Skeletal muscle satellite cell (primary cell): Measurements from ENCODE around the gene LPIN1.
"Not testable (repeated sequence)": the region's sequence is repeated elsewhere in the genome, so short reads cannot be mapped to it uniquely, and the experiment has no call there.

Experiments used
- H3K27me3 ChIP-seq: 2 replicates; pipeline ENCODE4 v1.7.0; 2013; ENCODE audit warnings: low read length; ENCODE audit not compliant: control insufficient read depth, insufficient read depth
- H3K36me3 ChIP-seq: 2 replicates; pipeline ENCODE4 v1.7.0; 2013; ENCODE audit warnings: mild to moderate bottlenecking, control low read depth, low read length; ENCODE audit not compliant: insufficient read depth
- H3K4me1 ChIP-seq: 2 replicates; pipeline ENCODE4 v1.7.0; 2013; ENCODE audit warnings: low read length; ENCODE audit not compliant: control insufficient read depth, insufficient read depth
- H3K4me2 ChIP-seq: 2 replicates; pipeline ENCODE4 v1.7.0; 2013; ENCODE audit warnings: mild to moderate bottlenecking, low read length
- H3K4me3 ChIP-seq: 2 replicates; pipeline ENCODE4 v1.7.0; 2013; ENCODE audit warnings: low read length
- H3K9ac ChIP-seq: 2 replicates; pipeline ENCODE4 v1.7.0; 2013; ENCODE audit warnings: mild to moderate bottlenecking, low read depth, low read length, moderate library complexity
- H3K9me3 ChIP-seq: replicated peaks from 2 replicates; pipeline ENCODE4 v1.7.0; 2013; ENCODE audit warnings: mild to moderate bottlenecking, control low read depth, low read length

LPIN1 gene

DNA sequence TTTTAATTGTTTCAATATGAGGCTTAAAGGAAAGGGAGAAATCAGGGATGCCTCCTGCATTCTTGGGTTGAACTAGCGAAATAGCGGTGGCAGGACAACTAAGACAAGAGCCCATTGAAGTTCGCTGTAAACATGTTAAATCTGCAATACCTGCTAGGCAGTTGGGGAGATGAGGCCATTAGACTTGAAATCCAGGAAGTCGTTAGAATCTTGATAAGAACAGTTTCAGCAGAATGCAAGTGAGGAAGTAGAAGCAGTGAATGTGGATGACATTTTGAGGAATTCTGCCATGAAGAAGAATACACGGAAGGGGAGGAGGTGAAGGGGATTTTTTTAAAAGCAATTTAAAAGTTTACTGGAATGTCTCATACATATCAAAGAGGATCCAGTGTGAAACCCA is 109.7 kb downstream of the LPIN1 start:
- no peaks in the 10 kb centered on the region for H3K9me3 ChIP-seq
- H3K9ac ChIP-seq: no peak overlapping the region
- peaks cover 32% of the 10 kb centered on the region for H3K27me3 ChIP-seq
- H3K4me3 ChIP-seq: no peak overlapping the region
- no peaks in the 10 kb centered on the region for H3K36me3 ChIP-seq
- H3K4me2 ChIP-seq: no peak overlapping the region
- H3K4me1 ChIP-seq: no peaks in the 10 kb centered on the region

DNA sequence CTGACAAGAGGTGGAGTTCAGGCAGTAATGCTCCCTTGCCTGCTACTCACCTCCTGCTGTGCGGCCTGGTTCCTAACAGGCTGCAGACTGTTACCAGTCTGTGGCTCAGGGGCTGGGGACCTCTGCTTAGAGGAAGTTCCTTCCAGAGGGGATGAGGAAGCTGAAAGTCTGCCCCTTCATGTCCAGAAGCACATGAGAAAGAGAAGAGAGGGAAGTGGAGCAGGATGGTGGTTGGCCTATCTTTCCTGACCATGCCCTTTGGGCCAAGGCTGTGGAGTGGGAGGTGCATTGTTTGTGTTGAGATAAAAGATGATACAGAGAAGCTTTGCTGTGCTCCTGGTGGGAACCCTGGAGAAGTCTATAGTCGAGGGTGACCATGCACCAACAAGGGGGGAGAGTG is 112.5 kb downstream of the LPIN1 start:
- H3K4me3 ChIP-seq: no peak overlapping the region
- H3K36me3 ChIP-seq: no peaks in the 10 kb centered on the region
- no peak overlapping the region for H3K9ac ChIP-seq
- H3K4me2 ChIP-seq: no peak overlapping the region
- no peaks in the 10 kb centered on the region for H3K9me3 ChIP-seq
- no peaks in the 10 kb centered on the region for H3K4me1 ChIP-seq
- peaks cover 21% of the 10 kb centered on the region for H3K27me3 ChIP-seq

DNA sequence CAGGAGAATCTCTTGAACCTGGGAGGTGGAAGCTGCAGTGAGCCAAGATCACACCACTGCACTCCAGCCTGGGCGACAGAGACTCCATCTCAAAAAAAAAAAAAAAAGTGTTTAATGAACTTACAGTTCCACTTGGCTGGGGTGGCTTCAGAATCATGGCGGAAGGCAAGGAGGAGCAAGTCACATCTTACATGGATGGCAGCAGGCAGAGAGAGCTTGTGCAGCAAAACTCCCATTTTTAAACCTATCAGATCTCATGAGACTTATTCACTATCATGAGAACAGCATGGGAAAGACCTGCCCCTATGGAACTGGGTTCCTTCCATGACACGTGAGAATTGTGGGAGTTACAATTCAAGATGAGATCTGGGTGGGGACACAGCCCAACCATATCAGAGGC is 113.5 kb downstream of the LPIN1 start:
- H3K4me3 ChIP-seq, H3K9ac ChIP-seq, H3K4me1 ChIP-seq, H3K9me3 ChIP-seq, H3K36me3 ChIP-seq, H3K4me2 ChIP-seq: not testable (repeated sequence)
- H3K27me3 ChIP-seq: peaks cover 18% of the 10 kb centered on the region

DNA sequence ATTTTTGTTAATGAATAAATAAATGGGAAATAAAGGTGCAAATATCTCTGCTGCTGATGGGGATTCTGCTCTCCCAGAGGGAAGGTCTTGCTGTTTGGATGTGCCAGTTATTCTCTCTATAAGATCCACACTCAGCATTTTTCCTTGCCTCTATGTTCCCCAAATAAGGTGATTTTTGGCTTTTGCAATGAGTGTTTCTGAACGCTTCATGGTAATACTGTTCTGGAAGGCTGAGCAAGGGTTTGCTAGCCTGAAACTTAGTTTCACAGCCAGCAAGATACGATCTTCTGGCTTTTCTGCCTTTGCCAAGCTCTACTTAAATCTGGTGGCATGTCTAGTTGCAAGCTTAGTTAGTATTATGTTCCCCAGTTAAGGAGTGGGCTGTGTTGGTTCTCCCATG is 114.6 kb downstream of the LPIN1 start:
- Histone ChIP-seq H3K4me3 (no peak overlapping the region), H3K27me3 (peaks cover 10% of the 10 kb centered on the region), H3K9ac (no peak overlapping the region), H3K4me1 (peaks cover 6% of the 10 kb centered on the region), H3K36me3 (no peaks in the 10 kb centered on the region), H3K9me3 (no peaks in the 10 kb centered on the region), H3K4me2 (no peak overlapping the region)

DNA sequence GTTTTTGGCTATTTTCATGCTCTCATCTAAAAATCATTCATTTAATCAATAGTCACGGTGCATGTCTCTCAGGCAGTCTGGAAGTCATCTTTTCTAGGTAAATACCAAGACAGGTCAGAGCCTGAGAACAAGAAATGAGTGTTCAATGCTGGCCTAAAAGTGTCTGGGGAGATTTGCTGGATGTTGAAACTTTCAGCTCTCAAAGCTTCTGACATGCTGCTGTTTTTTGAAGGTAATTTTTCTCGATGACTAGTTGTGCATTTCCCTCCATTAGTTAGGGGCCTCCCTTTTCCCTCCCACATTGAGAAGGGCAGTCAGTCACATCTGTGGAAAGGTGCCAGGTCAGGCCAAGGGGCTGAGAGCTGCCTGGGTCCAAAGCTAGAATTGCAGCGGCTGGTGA is 115.6 kb downstream of the LPIN1 start:
- Histone ChIP-seq H3K4me2 (no peak overlapping the region), H3K9me3 (no peaks in the 10 kb centered on the region), H3K36me3 (no peaks in the 10 kb centered on the region), H3K4me3 (no peak overlapping the region), H3K9ac (no peak overlapping the region), H3K4me1 (peaks cover 6% of the 10 kb centered on the region), H3K27me3 (peaks cover 5% of the 10 kb centered on the region)

DNA sequence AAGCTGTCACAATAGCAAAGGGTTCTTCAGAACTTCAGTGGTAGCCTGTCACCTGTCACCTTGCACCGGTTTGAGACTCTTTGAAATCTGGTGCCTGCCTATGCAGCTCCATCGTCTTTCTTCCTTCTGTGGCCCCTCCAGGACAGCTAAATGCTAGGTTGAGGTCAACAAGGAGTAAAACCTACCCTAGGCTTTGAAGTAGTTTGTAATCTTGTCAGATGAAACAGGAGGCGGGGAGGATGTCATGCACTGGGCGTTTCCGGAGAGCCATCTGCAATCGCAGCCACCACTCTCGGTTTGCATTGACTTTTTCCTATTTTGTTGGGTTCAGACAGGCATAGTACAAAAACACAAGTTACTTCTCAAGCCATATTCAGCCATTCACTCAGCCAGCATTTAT is 116.7 kb downstream of the LPIN1 start:
- Histone ChIP-seq H3K4me2 (no peak overlapping the region), H3K4me1 (peaks cover 6% of the 10 kb centered on the region), H3K9ac (no peak overlapping the region), H3K27me3 (no peaks in the 10 kb centered on the region), H3K9me3 (no peaks in the 10 kb centered on the region), H3K4me3 (no peak overlapping the region), H3K36me3 (no peaks in the 10 kb centered on the region)

DNA sequence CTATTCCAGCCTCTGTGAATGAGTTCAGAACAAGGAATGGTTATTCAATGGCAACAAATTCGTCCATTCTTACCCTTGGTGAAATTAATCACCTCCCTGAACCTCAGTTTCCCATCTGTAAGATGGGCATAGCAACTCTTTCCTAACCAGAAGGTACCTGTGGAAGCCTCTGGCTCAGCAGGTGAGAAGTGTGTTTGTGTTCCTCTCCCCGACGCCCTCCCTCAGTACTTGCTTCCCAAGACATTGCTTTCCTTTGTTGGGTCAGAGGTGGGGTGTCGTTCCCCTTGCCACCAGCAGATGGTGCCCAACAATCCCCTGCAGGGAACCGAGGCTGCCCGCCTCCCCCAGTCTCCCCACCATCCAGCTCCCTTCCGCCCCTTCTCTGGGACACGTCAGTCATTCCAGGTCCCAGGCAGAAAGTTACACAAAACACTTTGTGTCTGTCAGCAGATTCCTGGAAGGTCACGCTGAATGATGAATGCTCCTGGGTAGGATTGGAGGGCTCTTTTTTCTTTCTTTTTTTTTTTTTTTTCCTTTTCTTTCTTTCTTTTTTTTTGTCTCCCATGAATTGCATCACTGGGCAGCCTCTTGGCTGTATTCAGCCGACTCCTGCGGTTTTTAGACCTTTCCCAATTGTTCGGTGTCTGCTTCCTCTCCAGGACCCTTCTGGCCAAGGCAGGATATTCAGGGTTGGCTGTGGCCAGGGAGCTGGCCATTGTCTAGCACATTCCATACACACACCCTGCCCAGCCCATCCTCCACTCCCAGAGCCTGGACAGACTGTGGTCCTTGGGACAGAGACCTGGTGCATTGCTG is 117.3 kb downstream of the LPIN1 start:
- Histone ChIP-seq H3K27me3 (no peaks in the 10 kb centered on the region), H3K4me1 (peaks cover 6% of the 10 kb centered on the region), H3K36me3 (no peaks in the 10 kb centered on the region), H3K9ac (peak overlapping the region; percentile 32), H3K4me3 (peak overlapping the region; percentile 20), H3K4me2 (peak overlapping the region; percentile 62), H3K9me3 (no peaks in the 10 kb centered on the region)

DNA sequence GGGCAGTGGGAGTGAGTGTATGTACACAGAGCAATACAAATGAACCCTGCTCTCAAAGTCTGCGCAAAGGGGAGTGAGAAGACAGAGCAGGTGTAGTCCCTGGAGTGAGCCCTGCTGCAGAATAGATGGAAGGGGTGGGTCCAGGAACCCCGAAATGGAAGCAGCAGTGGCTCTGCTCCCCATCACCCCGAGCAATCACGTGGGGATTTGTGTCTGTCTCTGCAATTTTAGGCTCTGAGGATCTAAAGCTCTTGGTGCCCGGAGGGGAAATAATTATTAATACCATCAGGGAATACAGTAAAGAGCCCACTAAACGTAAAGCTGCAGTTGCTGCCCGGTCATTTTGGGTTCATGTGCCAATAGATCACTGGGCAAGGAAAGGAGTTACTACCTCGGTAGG is 118.3 kb downstream of the LPIN1 start:
- H3K36me3 ChIP-seq: no peaks in the 10 kb centered on the region
- no peak overlapping the region for H3K4me2 ChIP-seq
- H3K4me1 ChIP-seq: peaks cover 6% of the 10 kb centered on the region
- no peaks in the 10 kb centered on the region for H3K9me3 ChIP-seq
- H3K27me3 ChIP-seq: no peaks in the 10 kb centered on the region
- H3K4me3 ChIP-seq: no peak overlapping the region
- no peak overlapping the region for H3K9ac ChIP-seq

DNA sequence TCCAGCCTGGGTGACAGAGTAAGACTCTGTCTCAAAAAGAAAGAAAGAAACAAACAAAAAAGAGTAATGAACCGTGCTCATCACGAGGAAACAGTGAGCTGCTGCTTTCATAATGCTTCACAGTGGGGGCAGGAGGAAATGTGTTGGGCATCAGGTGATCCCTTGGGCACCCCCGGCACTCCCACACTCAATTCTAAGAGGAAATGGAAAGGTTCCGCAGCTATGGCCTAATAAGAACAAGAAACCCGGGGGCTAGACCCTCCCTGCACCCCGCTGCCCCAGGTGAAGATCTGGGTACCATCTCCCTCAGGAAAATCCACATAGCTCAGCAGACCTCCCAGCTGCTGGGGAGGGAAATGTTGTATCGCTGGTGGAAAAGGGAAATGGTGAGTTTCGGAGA is 118.9 kb downstream of the LPIN1 start:
- Histone ChIP-seq H3K27me3 (no peaks in the 10 kb centered on the region), H3K4me1 (peaks cover 6% of the 10 kb centered on the region), H3K9ac (no peak overlapping the region), H3K9me3 (no peaks in the 10 kb centered on the region), H3K36me3 (no peaks in the 10 kb centered on the region), H3K4me3 (no peak overlapping the region), H3K4me2 (no peak overlapping the region)

DNA sequence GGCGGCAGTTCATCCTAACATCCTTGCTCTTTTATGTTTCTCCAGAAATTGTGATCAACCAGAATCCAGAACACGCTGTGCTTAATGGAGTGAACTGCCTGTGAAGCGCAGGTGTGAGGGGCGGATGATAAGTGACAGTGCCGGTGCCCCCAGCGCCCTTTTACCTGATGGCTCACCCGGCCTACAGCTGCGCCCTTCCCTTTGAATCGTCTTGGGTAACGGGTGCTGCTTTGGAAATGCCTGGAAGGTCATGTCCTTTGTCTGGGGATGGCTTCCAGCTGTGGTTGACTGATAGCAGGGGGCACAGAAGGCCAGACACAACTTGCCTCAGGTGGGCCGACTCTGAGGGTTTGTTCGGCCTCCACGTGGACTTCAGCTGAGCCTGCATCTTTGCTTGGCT is 119.4 kb downstream of the LPIN1 start:
- Histone ChIP-seq H3K4me3 (no peak overlapping the region), H3K4me1 (peaks cover 6% of the 10 kb centered on the region), H3K9ac (no peak overlapping the region), H3K4me2 (no peak overlapping the region), H3K36me3 (no peaks in the 10 kb centered on the region), H3K27me3 (no peaks in the 10 kb centered on the region), H3K9me3 (no peaks in the 10 kb centered on the region)

DNA sequence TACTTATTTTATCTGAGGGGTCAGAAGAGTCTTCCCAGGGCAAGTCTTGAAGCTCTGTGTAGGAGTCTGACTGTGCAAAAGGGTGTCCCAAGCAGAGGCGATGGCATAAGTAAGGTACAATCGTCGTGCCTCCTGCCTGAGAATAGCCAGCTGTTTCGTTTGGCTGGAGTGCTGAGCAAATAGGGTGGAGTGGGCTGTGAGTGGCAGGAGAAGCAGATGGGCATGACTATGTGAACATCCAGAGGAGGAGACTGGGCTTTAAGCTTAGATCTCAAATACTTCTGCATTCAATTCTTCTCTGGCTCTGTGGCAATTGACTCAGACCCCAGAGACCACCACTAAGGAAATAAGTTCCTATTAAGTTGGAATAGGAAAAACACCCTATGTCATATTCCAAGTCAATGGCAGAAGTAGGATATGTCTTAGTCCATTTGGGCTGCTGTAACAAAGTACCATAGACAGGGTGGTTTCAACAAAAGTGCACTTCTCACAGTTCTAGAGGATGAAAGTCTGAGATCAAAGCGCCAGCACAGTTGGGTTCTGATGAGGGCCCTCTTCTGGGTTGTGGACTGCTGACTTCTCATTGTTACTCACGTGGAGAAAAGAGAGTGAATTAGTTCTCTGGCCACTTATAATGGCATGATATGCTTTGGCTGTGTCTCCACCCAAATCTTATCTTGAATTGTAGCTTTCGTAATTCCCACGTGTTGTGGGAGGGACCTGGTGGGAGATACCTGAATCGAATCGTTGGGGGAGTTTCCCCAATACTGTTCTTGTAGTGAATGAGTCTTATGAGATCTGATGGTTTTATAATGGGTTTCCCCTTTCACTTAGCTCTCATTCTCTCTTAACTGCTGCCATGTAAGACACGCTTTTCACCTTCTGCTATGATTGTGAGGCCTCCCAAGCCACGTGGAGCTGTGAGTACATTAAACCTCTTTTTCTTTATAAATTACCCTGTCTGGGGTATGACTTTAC is 120.2 kb downstream of the LPIN1 start:
- H3K9me3 ChIP-seq: no peaks in the 10 kb centered on the region
- no peaks in the 10 kb centered on the region for H3K27me3 ChIP-seq
- H3K36me3 ChIP-seq: no peaks in the 10 kb centered on the region
- H3K4me2 ChIP-seq: no peak overlapping the region
- no peak overlapping the region for H3K9ac ChIP-seq
- no peak overlapping the region for H3K4me3 ChIP-seq
- H3K4me1 ChIP-seq: peaks cover 6% of the 10 kb centered on the region
